Mucosa of descending colon (tissue), 3 donors: ENCODE data around the gene MAP2. TPM values are rescaled to one million over a fixed set of nuclear protein-coding genes. Genes with fewer than 3 reads are reported as not detected.

Source experiments
- ATAC-seq: fragments of 200-7000 bp; cut with Tn5 transposase; one replicate; pipeline ENCODE4 v1.9.1; 2020; ENCODE audit warnings: mild to moderate bottlenecking, moderate library complexity
- DNase-seq, 3 donors: peaks; one replicate each; pipeline ENCODE4 v3.0.0-alpha.2; 2020
- H3K36me3 ChIP-seq: fragments of 200-600 bp; one replicate; pipeline ENCODE4 v1.8.0; 2021; ENCODE audit warnings: low read depth, mild to moderate bottlenecking
- H3K4me1 ChIP-seq: fragments of 200-600 bp; one replicate; pipeline ENCODE4 v1.8.0; 2021; ENCODE audit warnings: low read depth, mild to moderate bottlenecking
- H3K4me3 ChIP-seq: fragments of 200-600 bp; one replicate; pipeline ENCODE4 v1.8.0; 2021; ENCODE audit warnings: mild to moderate bottlenecking
- H3K9me3 ChIP-seq: fragments of 200-600 bp; one replicate; pipeline ENCODE4 v1.8.0; 2021; ENCODE audit warnings: mild to moderate bottlenecking
- intact Hi-C, 2 donors: fragments of 100-400 bp; cut with DNase I in 1 of 2; cut with micrococcal nuclease in 1 of 2; formaldehyde crosslinking; loops; one replicate each; pipeline versions ENCODE4 v1.11.0 to v1.11.1; 2022; cut with DNase I, micrococcal nuclease
- total RNA-seq, 3 donors: library from RNA; stranded (reverse); fragmentation: NEBNext Ultra II Directional in 2 of 3; extraction: Animal tissue kit (Norgen Biotek cat#: 25700) in 2 of 3; gene quantifications; one replicate each; pipeline versions ENCODE4 v1.2.1 to v1.2.4, GENCODE V29; 2021 to 2023
- TF ChIP-seq, protein P1 (sequence below): fragments of 200-600 bp; IDR thresholded peaks from one replicate; pipeline ENCODE4 v1.8.0; 2022; ENCODE audit warnings: antibody characterized with exemption, mild to moderate bottlenecking
- donor health status: DM: no; HTN: no; CAD: no; lungs with moderate emphysema.
- donor health status: DM: no; HTN: no; CAD: no.
- donor health status: DM: no; HTN: yes; CAD: no.

The MAP2 gene
- total RNA-seq, 3 donors from 2014 or later, result 2.3 to 8.4 (median 2.5) TPM

DNA sequence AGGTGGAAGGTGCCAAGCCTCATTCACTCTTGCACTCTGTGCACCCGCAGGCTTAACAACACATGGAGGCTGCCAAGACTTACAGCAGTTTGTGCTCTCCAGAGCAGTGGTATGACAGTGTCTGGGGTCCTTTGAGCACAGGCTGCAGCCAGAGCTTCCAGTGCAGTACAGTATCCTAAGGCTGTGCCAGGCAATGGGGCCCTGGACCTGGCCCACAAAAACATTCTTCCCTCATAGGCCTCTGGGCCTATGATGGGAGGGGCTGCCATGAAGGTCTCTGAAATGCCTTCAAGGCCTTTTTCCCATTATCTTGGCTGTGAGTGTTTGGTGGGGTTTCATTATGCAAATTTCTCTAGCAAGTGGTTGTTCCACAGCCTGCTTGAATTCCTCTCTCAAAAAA is 74.8 kb downstream of the MAP2 start:
- Histone ChIP-seq H3K4me3 (no peak overlapping the region), H3K4me1 (no peaks in the 10 kb centered on the region), H3K36me3 (no peaks in the 10 kb centered on the region), H3K9me3 (peaks cover 2% of the 10 kb centered on the region)
- TF ChIP-seq, protein P1, sequence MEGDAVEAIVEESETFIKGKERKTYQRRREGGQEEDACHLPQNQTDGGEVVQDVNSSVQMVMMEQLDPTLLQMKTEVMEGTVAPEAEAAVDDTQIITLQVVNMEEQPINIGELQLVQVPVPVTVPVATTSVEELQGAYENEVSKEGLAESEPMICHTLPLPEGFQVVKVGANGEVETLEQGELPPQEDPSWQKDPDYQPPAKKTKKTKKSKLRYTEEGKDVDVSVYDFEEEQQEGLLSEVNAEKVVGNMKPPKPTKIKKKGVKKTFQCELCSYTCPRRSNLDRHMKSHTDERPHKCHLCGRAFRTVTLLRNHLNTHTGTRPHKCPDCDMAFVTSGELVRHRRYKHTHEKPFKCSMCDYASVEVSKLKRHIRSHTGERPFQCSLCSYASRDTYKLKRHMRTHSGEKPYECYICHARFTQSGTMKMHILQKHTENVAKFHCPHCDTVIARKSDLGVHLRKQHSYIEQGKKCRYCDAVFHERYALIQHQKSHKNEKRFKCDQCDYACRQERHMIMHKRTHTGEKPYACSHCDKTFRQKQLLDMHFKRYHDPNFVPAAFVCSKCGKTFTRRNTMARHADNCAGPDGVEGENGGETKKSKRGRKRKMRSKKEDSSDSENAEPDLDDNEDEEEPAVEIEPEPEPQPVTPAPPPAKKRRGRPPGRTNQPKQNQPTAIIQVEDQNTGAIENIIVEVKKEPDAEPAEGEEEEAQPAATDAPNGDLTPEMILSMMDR, result no peak
- DNase-seq, result no peak
- no peak for ATAC-seq
- intact Hi-C loops, result no loop called here

DNA sequence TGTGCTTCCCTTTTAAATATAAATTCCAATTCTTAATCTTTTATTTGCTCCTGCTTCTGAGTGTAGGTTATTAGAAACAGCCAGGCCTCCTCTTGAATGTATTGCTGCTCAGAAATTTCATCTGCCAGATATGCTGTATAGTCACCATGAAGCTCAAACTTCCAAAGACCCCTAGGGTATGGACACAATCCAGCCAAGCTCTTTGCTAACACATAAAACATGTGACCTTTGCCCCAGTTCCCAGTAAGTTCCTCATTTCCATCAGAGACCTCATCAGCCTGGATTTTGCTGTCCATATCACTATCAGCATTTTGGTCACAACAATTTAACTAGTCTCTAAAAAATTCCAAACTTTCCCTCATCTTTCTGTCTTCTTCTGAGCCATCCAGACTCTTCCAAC is 75.2 kb downstream of the MAP2 start:
- H3K4me3 ChIP-seq, result no peak overlapping the region
- H3K4me1 ChIP-seq, result no peaks in the 10 kb centered on the region
- H3K36me3 ChIP-seq, result no peaks in the 10 kb centered on the region
- no peak for ATAC-seq
- DNase-seq, result no peak
- TF ChIP-seq, protein P1, result no peak
- peaks cover 2% of the 10 kb centered on the region for H3K9me3 ChIP-seq
- intact Hi-C loops, result no loop called here

DNA sequence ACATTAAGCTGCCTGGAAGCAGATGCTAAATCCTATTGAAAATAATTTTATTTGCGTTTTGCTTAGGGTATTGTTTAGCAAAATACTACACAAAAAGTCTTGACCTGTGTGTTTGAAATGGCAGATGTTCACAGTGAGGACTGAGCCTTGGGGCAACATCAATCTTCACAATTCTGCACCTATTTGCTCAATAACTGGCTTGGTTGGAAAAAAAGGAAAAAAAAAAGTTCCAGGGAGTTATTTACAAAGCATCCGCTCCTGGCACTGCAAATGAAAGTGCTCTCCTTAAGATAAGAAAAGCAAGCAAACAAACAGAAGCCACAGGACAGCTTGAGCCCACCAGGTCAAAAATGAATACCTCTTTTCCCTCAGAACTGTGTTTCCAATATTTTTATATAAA is 77.7 kb downstream of the MAP2 start:
- TF ChIP-seq, protein P1, result no peak
- ATAC-seq, result no peak
- Histone ChIP-seq H3K36me3 (no peaks in the 10 kb centered on the region), H3K4me1 (no peaks in the 10 kb centered on the region), H3K4me3 (no peak overlapping the region), H3K9me3 (peaks cover 2% of the 10 kb centered on the region)
- no peak for DNase-seq
- intact Hi-C loops, result no loop called here

DNA sequence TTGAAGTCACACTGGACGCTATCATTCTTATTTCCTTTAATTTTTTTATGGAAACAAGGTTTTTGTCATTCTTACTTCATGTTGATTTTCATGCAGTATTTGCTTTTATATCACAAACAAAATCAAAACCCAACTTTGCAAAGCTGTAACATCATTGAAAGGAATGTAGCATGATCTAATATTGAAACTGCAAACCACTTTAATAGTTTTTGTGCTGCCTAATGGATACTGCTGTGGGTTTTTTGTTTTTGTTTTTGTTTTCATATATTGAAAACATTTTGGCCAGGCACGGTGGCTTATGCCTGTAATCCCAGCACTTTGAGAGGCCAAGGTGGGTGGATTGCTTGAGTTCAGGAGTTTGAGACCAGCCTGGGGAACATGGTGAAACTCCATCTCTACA is 81.6 kb downstream of the MAP2 start:
- TF ChIP-seq, protein P1, result no peak
- intact Hi-C loops, result no loop called here
- Histone ChIP-seq H3K4me3 (no peak overlapping the region), H3K9me3 (no peaks in the 10 kb centered on the region), H3K4me1 (no peaks in the 10 kb centered on the region), H3K36me3 (no peaks in the 10 kb centered on the region)
- ATAC-seq, result no peak
- DNase-seq, result no peak

DNA sequence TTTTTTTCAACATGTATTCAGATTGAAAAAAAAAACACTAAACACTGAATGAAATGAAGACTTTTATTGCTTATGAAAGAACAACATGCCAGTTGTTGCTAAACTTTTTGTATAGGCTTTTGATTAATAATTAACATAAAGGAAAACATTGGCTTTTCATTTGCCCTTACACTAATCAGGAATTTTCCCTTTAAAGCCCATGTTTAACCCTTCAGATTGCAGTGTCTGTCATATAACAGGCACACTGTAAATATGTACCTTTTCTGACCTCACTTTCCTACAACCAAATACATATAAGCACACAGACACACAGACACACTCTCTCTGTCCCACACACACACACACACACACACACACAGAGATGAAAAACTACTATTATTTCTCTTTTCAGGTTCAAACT is 84.4 kb downstream of the MAP2 start:
- intact Hi-C loops, result no loop called here
- DNase-seq, result no peak
- Histone ChIP-seq H3K9me3 (no peaks in the 10 kb centered on the region), H3K36me3 (no peaks in the 10 kb centered on the region), H3K4me1 (no peaks in the 10 kb centered on the region), H3K4me3 (no peak overlapping the region)
- TF ChIP-seq, protein P1, result no peak
- ATAC-seq, result no peak

DNA sequence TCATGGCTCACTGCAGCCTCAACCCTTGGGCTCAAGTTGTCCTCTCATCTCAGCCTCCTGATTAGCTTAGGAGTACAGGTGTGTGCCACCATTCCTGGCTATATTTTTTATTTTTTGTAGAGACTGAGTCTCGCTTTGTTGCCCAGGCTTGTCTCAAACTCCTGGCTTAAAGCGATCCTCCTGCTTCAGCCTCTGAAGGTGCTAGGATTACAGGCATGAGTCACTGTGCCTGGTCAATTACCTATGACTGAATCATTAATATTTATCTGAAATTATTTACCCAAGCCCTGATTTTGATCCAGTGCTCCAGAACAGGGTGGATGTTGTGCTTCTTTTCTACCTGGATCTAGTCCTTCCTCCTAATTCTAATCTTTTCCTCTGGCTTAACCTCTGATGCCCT is 87.8 kb downstream of the MAP2 start:
- Histone ChIP-seq H3K4me1 (no peaks in the 10 kb centered on the region), H3K36me3 (no peaks in the 10 kb centered on the region), H3K4me3 (no peak overlapping the region), H3K9me3 (no peaks in the 10 kb centered on the region)
- intact Hi-C loops, result no loop called here
- TF ChIP-seq, protein P1, result no peak
- no peak for ATAC-seq
- no peak for DNase-seq
